Esophagus (tissue), 2 donors: ENCODE data around the gene SLC2A9. TPM values are rescaled to one million over a fixed set of nuclear protein-coding genes. Genes with fewer than 3 reads are reported as not detected.

Source experiments
- H3K27ac ChIP-seq, 2 donors: one replicate each; pipeline ENCODE4 v1.5.1; 2013; ENCODE audit warnings: low read depth in 2 of 2, mild to moderate bottlenecking in 2 of 2, inconsistent platforms in 1 of 2, low read length in 1 of 2, moderate library complexity in 1 of 2
- H3K27me3 ChIP-seq, 2 donors: one replicate each; pipeline ENCODE4 v1.6.1; 2013; ENCODE audit warnings: low read length in 2 of 2, control low read depth in 1 of 2, mild to moderate bottlenecking in 1 of 2; ENCODE audit not compliant: insufficient read depth in 2 of 2, control insufficient read depth in 1 of 2
- H3K36me3 ChIP-seq, 2 donors: one replicate each; pipeline ENCODE4 v1.6.1; 2013; ENCODE audit warnings: low read length in 1 of 2; ENCODE audit not compliant: control insufficient read depth in 2 of 2, insufficient read depth in 2 of 2
- H3K4me1 ChIP-seq, 2 donors: one replicate each; pipeline ENCODE4 v1.6.1; 2013; ENCODE audit warnings: low read length in 1 of 2; ENCODE audit not compliant: control insufficient read depth in 2 of 2, insufficient read depth in 2 of 2
- H3K4me3 ChIP-seq, 2 donors: one replicate each; pipeline ENCODE4 v1.5.1; 2013; ENCODE audit warnings: low read length in 2 of 2, mild to moderate bottlenecking in 2 of 2, low read depth in 1 of 2, moderate library complexity in 1 of 2
- H3K9me3 ChIP-seq, 2 donors: one replicate each; pipeline ENCODE4 v1.6.1; 2013; ENCODE audit warnings: mild to moderate bottlenecking in 2 of 2, low read depth in 1 of 2, low read length in 1 of 2, moderate library complexity in 1 of 2; ENCODE audit not compliant: control insufficient read depth in 2 of 2, insufficient read depth in 1 of 2
- WGBS, 2 donors: extraction: QIAGEN DNeasy Blood & Tissue Kit; methylation state at CpG; one replicate each; pipeline ENCODE4 v1.1.7; 2013; 5-methylcytosine and 5-hydroxymethylcytosine counted together
- polyA plus RNA-seq, 2 donors: library from polyadenylated mRNA; stranded (reverse); fragments of 200-250 nt; gene quantifications; one replicate each; pipeline ENCODE4 v1.2.3, GENCODE V29; 2013
- donor health status: healthy with polysubstance abuse.
- donor health status: Bipolar disorder and iron deficiency.

Gene SLC2A9
- polyA plus RNA-seq, 2 donors = 4.1 to 5.8 TPM

- H3K4me3 ChIP-seq = no peak overlapping the region
- H3K27me3 ChIP-seq = no peaks in the 10 kb centered on the region
- H3K27ac ChIP-seq = peak overlapping the region; percentile 83 to 90
- H3K9me3 ChIP-seq = no peaks in the 10 kb centered on the region
- 54% methylated on average over 4 of the region's 4 CpGs for WGBS, 2 donors
- H3K36me3 ChIP-seq = no peaks in the 10 kb centered on the region
- peaks cover 2 to 6% of the 10 kb centered on the region in 2 donors for H3K4me1 ChIP-seq
Measured at GRCh38 chr4:10005632-10006031, 15.7 kb downstream of the SLC2A9 start.

DNA sequence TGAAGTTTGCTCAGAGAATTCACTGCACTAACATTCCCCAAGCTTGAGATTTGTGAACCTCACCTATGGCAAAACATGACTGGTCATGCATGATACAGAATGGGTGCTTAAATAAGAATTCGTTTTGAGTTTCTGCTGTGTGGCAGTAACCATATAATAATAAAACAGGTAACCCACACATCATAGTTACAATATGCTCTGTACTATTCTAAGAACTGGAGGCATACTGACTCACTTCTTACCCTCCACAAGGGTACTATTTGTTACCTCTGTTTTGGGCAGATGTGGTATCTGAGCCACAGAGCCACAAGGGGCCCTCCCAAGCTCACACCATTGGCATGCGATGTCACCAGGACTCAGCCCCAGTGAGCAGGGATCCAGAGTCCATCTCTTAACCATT, 17.6 kb downstream of the SLC2A9 start:
- Histone ChIP-seq H3K36me3 (no peaks in the 10 kb centered on the region), H3K27me3 (no peaks in the 10 kb centered on the region), H3K4me3 (no peak overlapping the region), H3K27ac (no peak overlapping the region), H3K4me1 (peaks cover 2 to 6% of the 10 kb centered on the region in 2 donors), H3K9me3 (no peaks in the 10 kb centered on the region)
- 68 to 79% methylated on average over 2 of the region's 2 CpGs for WGBS, 2 donors

DNA sequence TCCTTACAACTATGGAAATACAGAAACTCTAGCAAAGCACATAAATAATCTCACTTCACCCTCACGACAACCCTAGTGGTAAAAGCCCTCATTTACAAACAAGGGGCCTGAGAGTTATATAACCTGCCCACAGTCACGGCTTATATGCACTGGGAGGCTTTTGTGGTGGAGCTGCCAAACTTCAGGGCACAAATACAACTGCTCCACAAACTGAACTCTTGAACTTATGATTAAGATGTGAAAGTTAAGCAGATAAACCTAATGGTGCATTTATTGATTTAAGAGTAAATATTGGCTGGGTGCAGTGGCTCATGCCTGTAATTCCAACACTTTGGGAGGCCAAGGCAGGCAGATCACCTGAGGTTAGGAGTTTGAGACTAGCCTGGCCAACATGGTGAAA, 19.0 kb downstream of the SLC2A9 start:
- peaks cover 2% of the 10 kb centered on the region in 2 donors for H3K4me1 ChIP-seq
- no peak overlapping the region for H3K27ac ChIP-seq
- H3K27me3 ChIP-seq = no peaks in the 10 kb centered on the region
- H3K36me3 ChIP-seq = no peaks in the 10 kb centered on the region
- 32 to 66% methylated on average over 2 of the region's 2 CpGs for WGBS, 2 donors
- no peak overlapping the region for H3K4me3 ChIP-seq
- no peaks in the 10 kb centered on the region for H3K9me3 ChIP-seq

- Histone ChIP-seq H3K4me3 (no peak overlapping the region), H3K9me3 (no peaks in the 10 kb centered on the region), H3K4me1 (peaks cover 2% of the 10 kb centered on the region in 2 donors), H3K27me3 (no peaks in the 10 kb centered on the region), H3K27ac (no peak overlapping the region), H3K36me3 (no peaks in the 10 kb centered on the region)
- WGBS, 2 donors = 94 to 98% methylated on average over 4 of the region's 4 CpGs
Measured at GRCh38 chr4:10001757-10002156, 19.5 kb downstream of the SLC2A9 start.

- Histone ChIP-seq H3K27me3 (no peaks in the 10 kb centered on the region), H3K9me3 (no peaks in the 10 kb centered on the region), H3K36me3 (peaks cover 0 to 4% of the 10 kb centered on the region in 2 donors), H3K27ac (no peak overlapping the region), H3K4me3 (no peak overlapping the region), H3K4me1 (peaks cover 2% of the 10 kb centered on the region in 2 donors)
- 75 to 82% methylated on average over 4 of the region's 4 CpGs for WGBS, 2 donors
Measured at GRCh38 chr4:9999956-10000561, 21.2 kb downstream of the SLC2A9 start.

GRCh38 chr4:9997886-9998285, 23.4 kb downstream of the SLC2A9 start:
- no peak overlapping the region for H3K27ac ChIP-seq
- peaks cover 0 to under 1% of the 10 kb centered on the region in 2 donors for H3K4me1 ChIP-seq
- no peaks in the 10 kb centered on the region for H3K27me3 ChIP-seq
- no peaks in the 10 kb centered on the region for H3K9me3 ChIP-seq
- peaks cover 5 to 16% of the 10 kb centered on the region in 2 donors for H3K36me3 ChIP-seq
- H3K4me3 ChIP-seq = no peak overlapping the region
- 71 to 78% methylated on average over 4 of the region's 4 CpGs for WGBS, 2 donors

DNA sequence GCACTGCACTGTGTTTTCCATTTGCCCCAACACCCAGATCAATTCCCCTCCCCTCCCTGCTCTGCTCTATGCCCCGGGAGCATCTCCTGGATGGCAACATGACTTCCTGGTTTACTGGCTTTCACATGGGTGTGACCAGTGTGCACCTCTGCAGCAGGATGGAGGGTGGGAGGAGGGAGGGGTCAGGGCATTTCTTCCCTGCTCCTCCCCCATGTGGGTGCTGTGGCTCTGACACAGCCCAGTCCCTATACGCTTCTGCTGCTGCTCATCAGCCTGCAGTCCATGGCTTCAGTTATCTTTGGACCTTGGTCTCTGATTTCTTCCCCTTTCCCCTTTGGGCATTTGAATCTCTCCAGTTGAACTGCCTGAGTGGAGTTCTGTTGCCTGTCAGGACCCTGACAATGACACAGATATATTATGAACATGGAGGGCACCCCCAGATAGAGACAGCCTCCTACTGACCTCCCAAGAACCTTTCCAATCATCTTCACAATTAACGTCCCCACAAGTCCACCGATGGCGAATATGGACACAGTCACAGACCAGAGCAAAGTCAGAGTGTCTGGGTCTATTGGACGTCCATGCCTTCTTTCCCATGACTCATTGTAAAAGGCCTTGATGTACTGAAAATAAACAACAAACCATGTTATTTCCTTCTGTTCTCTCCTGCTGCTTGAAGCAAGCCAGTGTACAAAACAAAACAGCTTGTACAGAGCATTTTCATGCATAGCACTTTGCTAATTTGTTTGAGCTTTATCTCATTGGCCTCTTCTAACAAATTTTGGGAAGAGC, 24.8 kb downstream of the SLC2A9 start:
- Histone ChIP-seq H3K27ac (no peak overlapping the region), H3K27me3 (no peaks in the 10 kb centered on the region), H3K4me3 (no peak overlapping the region), H3K36me3 (peaks cover 5 to 16% of the 10 kb centered on the region in 2 donors), H3K4me1 (no peaks in the 10 kb centered on the region), H3K9me3 (no peaks in the 10 kb centered on the region)
- WGBS, 2 donors = 63 to 68% methylated on average over 6 of the region's 6 CpGs

DNA sequence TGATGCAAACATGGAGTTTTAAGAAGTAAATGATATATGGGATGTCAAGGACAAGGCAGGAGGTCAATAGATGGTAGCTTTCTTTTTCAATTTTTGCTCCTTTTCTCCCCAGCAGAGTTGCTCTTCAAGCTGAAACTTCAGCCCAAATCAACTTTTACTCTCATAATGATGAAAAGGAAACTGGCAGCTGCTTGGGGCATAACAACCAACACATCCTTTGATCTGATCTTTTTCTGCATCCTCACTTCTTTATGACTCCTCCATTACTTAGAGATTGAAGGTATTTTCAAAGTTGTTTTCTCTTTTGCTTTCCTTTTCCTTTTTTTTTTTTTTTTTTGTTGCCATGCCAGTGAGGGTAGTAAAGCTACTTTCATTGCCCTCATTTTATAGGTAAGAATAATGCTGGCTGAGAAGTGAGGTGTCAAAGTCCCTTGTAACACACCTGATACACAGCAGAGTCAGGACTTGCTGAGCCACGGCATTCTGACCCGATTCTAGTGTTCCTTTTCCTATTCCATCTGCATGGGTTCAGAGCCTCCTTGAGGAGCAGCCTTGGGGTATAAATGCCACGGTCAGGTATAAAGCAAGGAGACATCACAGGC, 26.9 kb downstream of the SLC2A9 start:
- Histone ChIP-seq H3K4me3 (no peak overlapping the region), H3K27ac (no peak overlapping the region), H3K9me3 (no peaks in the 10 kb centered on the region), H3K4me1 (no peaks in the 10 kb centered on the region), H3K27me3 (no peaks in the 10 kb centered on the region), H3K36me3 (peaks cover 5 to 16% of the 10 kb centered on the region in 2 donors)
- 77 to 92% methylated on average over 3 of the region's 3 CpGs for WGBS, 2 donors

- Histone ChIP-seq H3K27ac (no peak overlapping the region), H3K4me1 (no peaks in the 10 kb centered on the region), H3K36me3 (peaks cover 5 to 15% of the 10 kb centered on the region in 2 donors), H3K9me3 (no peaks in the 10 kb centered on the region), H3K4me3 (no peak overlapping the region), H3K27me3 (no peaks in the 10 kb centered on the region)
- 89 to 91% methylated on average over 10 of the region's 10 CpGs for WGBS, 2 donors
Measured at GRCh38 chr4:9989918-9990635, 31.2 kb downstream of the SLC2A9 start.
